ENCODE measurements around the gene TNFAIP3. TPM values are rescaled to one million over a fixed set of nuclear protein-coding genes. Genes with fewer than 3 reads are reported as not detected.
"Not testable (repeated sequence)": the region's sequence is repeated elsewhere in the genome, so short reads cannot be mapped to it uniquely, and the experiment has no call there.

The TNFAIP3 gene
- total and polyA plus RNA-seq, 2 donors (not counting 1 experiment from before 2014, with no cell fraction given) = 86.2 to 92.0 TPM

DNA sequence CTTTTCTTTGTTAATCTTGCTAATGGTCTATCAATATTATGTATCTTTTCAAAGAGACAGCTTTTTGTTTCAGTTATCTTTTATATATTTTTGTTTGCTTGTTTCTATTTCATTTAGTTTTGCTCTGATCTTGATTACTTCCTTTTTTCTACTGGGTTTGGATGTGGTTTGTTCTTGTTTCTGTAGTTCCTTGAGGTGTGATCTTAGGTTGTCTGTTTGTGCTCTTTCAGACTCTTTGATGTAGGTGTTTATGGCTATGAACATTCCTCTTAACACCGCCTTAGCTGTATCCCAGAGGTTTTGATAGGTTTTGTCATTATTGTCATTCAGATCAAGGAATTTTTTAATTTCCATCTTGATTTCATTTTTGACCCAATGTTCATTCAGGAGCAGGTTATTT is 26.8 kb upstream of the TNFAIP3 start:
- no peaks in the 10 kb centered on the region for H3K27me3 Mint-ChIP-seq
- H3K27ac Mint-ChIP-seq = no peak overlapping the region
- Histone ChIP-seq H3K4me3 (ENCODE audit: control extremely low read depth in 1 of 5, extremely low read depth in 1 of 5, insufficient read depth in 1 of 5, low read depth in 2 of 5, low read length in 4 of 5) (no peak overlapping the region), H3K9me3 (ENCODE audit: control extremely low read depth in 1 of 3, control insufficient read depth in 2 of 3, insufficient read depth in 1 of 3, low read length in 2 of 3) (peaks cover 0 to 8% (median 0%) of the 10 kb centered on the region in 3 donors), H4K20me1 (ENCODE audit: control insufficient read depth, insufficient read depth, low read length, poor library complexity, severe bottlenecking) (no peaks in the 10 kb centered on the region), H3K4me2 (replicated peaks; ENCODE audit: low read depth, low read length, poor library complexity, severe bottlenecking) (no peak overlapping the region), H3K79me2 (ENCODE audit: control insufficient read depth, insufficient read depth, low read length) (no peaks in the 10 kb centered on the region), H3K4me1 (ENCODE audit: control insufficient read depth in 2 of 2, insufficient read depth in 2 of 2, low read length in 2 of 2) (no peaks in the 10 kb centered on the region), H3K36me3 (replicated peaks in 1 of 2; ENCODE audit: control extremely low read depth in 1 of 2, control insufficient read depth in 1 of 2, extremely low read depth in 1 of 2, insufficient read depth in 2 of 2, low read length in 1 of 2) (no peaks in the 10 kb centered on the region), H3K27ac (ENCODE audit: low read length in 2 of 2) (no peak overlapping the region), H3K27me3 (replicated peaks in 1 of 4; ENCODE audit: control extremely low read depth in 1 of 4, control insufficient read depth in 3 of 4, insufficient read depth in 4 of 4, low read length in 3 of 4) (no peaks in the 10 kb centered on the region), H2AFZ (ENCODE audit: insufficient read depth, low read depth, low read length, poor library complexity, severe bottlenecking) (no peak overlapping the region), H3K9ac (ENCODE audit: low read length) (no peak overlapping the region)
- ChIA-PET POLR2A (no interaction called here), CTCF (interaction anchor here (1.4 kb wide), 1 partner anchor 20 kb away, joined by 3 read pairs; no protein-coding TSS in a partner anchor)
- ATAC-seq (ENCODE audit: low read depth) (no peak), DNase-seq (no peak)
- no CpG with 5 or more reads among the region's 1 CpG for WGBS (ENCODE audit: insufficient coverage)
- H3K4me3 Mint-ChIP-seq = no peak overlapping the region
- intact Hi-C loops (cut with micrococcal nuclease) = no loop called here
- peaks cover 15% of the 10 kb centered on the region for H3K9me3 Mint-ChIP-seq (ENCODE audit: insufficient read depth)
- H3K4me1 Mint-ChIP-seq = peaks cover 11% of the 10 kb centered on the region
- TF ChIP-seq, protein P1, sequence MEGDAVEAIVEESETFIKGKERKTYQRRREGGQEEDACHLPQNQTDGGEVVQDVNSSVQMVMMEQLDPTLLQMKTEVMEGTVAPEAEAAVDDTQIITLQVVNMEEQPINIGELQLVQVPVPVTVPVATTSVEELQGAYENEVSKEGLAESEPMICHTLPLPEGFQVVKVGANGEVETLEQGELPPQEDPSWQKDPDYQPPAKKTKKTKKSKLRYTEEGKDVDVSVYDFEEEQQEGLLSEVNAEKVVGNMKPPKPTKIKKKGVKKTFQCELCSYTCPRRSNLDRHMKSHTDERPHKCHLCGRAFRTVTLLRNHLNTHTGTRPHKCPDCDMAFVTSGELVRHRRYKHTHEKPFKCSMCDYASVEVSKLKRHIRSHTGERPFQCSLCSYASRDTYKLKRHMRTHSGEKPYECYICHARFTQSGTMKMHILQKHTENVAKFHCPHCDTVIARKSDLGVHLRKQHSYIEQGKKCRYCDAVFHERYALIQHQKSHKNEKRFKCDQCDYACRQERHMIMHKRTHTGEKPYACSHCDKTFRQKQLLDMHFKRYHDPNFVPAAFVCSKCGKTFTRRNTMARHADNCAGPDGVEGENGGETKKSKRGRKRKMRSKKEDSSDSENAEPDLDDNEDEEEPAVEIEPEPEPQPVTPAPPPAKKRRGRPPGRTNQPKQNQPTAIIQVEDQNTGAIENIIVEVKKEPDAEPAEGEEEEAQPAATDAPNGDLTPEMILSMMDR (IDR thresholded peaks at IDR 0.05) = no peak
- no peak for TF ChIP-seq EZH2 (IDR thresholded peaks at IDR 0.05; ENCODE audit: borderline replicate concordance, insufficient read depth, low read depth, low read length, poor library complexity, severe bottlenecking)

DNA sequence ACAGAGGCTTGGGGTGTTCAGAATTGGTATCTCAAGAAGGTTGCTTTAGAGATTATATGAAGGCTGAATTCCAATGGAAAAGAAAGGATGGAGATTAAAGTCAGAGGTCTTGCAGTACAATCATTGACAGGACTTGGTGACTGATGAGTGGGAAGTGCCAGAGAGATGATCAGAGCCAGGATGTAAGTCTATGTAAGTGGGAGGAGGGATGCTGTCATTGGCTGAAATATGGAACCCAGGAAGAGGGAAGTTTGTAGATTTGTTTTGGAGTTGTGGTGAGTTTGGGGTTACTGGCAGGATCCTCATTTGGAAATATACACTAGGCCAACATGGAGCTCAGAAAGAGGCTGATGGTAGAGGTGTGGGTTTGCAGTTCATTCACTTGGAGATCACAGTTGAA is 23.8 kb upstream of the TNFAIP3 start:
- no peak overlapping the region for H3K27ac ChIP-seq (ENCODE audit: low read length in 2 of 2)
- H3K79me2 ChIP-seq (ENCODE audit: control insufficient read depth, insufficient read depth, low read length) = no peaks in the 10 kb centered on the region
- no peak overlapping the region for H3K27ac Mint-ChIP-seq
- H3K27me3 Mint-ChIP-seq = no peaks in the 10 kb centered on the region
- H3K4me1 Mint-ChIP-seq = peaks cover 11% of the 10 kb centered on the region
- no peaks in the 10 kb centered on the region for H4K20me1 ChIP-seq (ENCODE audit: control insufficient read depth, insufficient read depth, low read length, poor library complexity, severe bottlenecking)
- no peak overlapping the region for H2AFZ ChIP-seq (ENCODE audit: insufficient read depth, low read depth, low read length, poor library complexity, severe bottlenecking)
- intact Hi-C loops (cut with micrococcal nuclease) = no loop called here
- no peak overlapping the region for H3K4me3 ChIP-seq (ENCODE audit: control extremely low read depth in 1 of 5, extremely low read depth in 1 of 5, insufficient read depth in 1 of 5, low read depth in 2 of 5, low read length in 4 of 5)
- H3K9ac ChIP-seq (ENCODE audit: low read length) = no peak overlapping the region
- TF ChIP-seq, protein P1 (IDR thresholded peaks at IDR 0.05) = no peak
- no peak for TF ChIP-seq EZH2 (IDR thresholded peaks at IDR 0.05; ENCODE audit: borderline replicate concordance, insufficient read depth, low read depth, low read length, poor library complexity, severe bottlenecking)
- H3K9me3 ChIP-seq (ENCODE audit: control extremely low read depth in 1 of 3, control insufficient read depth in 2 of 3, insufficient read depth in 1 of 3, low read length in 2 of 3) = peaks cover 0 to 8% (median 7%) of the 10 kb centered on the region in 3 donors
- no peaks in the 10 kb centered on the region for H3K36me3 ChIP-seq (replicated peaks in 1 of 2; ENCODE audit: control extremely low read depth in 1 of 2, control insufficient read depth in 1 of 2, extremely low read depth in 1 of 2, insufficient read depth in 2 of 2, low read length in 1 of 2)
- H3K4me2 ChIP-seq (replicated peaks; ENCODE audit: low read depth, low read length, poor library complexity, severe bottlenecking) = no peak overlapping the region
- H3K9me3 Mint-ChIP-seq (ENCODE audit: insufficient read depth) = peaks cover 10% of the 10 kb centered on the region
- ATAC-seq (ENCODE audit: low read depth) (no peak), DNase-seq (no peak)
- ChIA-PET POLR2A (no interaction called here), CTCF (no interaction called here)
- H3K27me3 ChIP-seq (replicated peaks in 1 of 4; ENCODE audit: control extremely low read depth in 1 of 4, control insufficient read depth in 3 of 4, insufficient read depth in 4 of 4, low read length in 3 of 4) = no peaks in the 10 kb centered on the region
- H3K4me3 Mint-ChIP-seq = no peak overlapping the region
- peaks cover 13 to 18% of the 10 kb centered on the region in 2 donors for H3K4me1 ChIP-seq (ENCODE audit: control insufficient read depth in 2 of 2, insufficient read depth in 2 of 2, low read length in 2 of 2)

DNA sequence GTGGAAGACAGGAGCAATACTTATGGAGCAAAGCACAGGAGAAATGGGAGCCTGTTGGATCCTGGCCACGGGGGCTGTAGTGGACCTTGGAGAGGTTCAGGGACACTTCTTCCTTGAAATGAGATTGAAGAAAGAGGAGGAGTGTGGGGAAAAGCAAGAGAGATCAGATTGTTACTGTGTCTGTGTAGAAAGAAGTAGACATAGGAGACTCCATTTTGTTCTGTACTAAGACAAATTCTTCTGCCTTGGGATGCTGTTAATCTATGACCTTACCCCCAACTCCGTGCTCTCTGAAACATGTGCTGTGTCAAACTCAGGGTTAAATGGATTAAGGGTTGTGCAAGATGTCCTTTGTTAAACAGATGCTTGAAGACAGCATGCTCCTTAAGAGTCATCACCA is 22.7 kb upstream of the TNFAIP3 start:
- H3K27me3 ChIP-seq (replicated peaks in 1 of 4; ENCODE audit: control extremely low read depth in 1 of 4, control insufficient read depth in 3 of 4, insufficient read depth in 4 of 4, low read length in 3 of 4); H3K27ac Mint-ChIP-seq; CTCF ChIA-PET: not testable (repeated sequence)

More for the DNA sequence above, 22.7 kb upstream of the TNFAIP3 start:
- WGBS (ENCODE audit: insufficient coverage) = 100% methylated on average over 1 of the region's 2 CpGs
- H4K20me1 ChIP-seq (ENCODE audit: control insufficient read depth, insufficient read depth, low read length, poor library complexity, severe bottlenecking); intact Hi-C loops (cut with micrococcal nuclease); H3K36me3 ChIP-seq (replicated peaks in 1 of 2; ENCODE audit: control extremely low read depth in 1 of 2, control insufficient read depth in 1 of 2, extremely low read depth in 1 of 2, insufficient read depth in 2 of 2, low read length in 1 of 2); H3K9me3 Mint-ChIP-seq (ENCODE audit: insufficient read depth); ATAC-seq (ENCODE audit: low read depth); H3K27ac ChIP-seq (ENCODE audit: low read length in 2 of 2); POLR2A ChIA-PET; H2AFZ ChIP-seq (ENCODE audit: insufficient read depth, low read depth, low read length, poor library complexity, severe bottlenecking); H3K9me3 ChIP-seq (ENCODE audit: control extremely low read depth in 1 of 3, control insufficient read depth in 2 of 3, insufficient read depth in 1 of 3, low read length in 2 of 3); H3K4me3 Mint-ChIP-seq; H3K27me3 Mint-ChIP-seq; DNase-seq; H3K9ac ChIP-seq (ENCODE audit: low read length); H3K79me2 ChIP-seq (ENCODE audit: control insufficient read depth, insufficient read depth, low read length); H3K4me2 ChIP-seq (replicated peaks; ENCODE audit: low read depth, low read length, poor library complexity, severe bottlenecking); H3K4me3 ChIP-seq (ENCODE audit: control extremely low read depth in 1 of 5, extremely low read depth in 1 of 5, insufficient read depth in 1 of 5, low read depth in 2 of 5, low read length in 4 of 5): not testable (repeated sequence)
- H3K4me1 Mint-ChIP-seq = peaks cover 11% of the 10 kb centered on the region
- H3K4me1 ChIP-seq (ENCODE audit: control insufficient read depth in 2 of 2, insufficient read depth in 2 of 2, low read length in 2 of 2) = peaks cover 13 to 18% of the 10 kb centered on the region in 2 donors
